ENCODE data around the gene KYAT1.
"Not testable (repeated sequence)": the region's sequence is repeated elsewhere in the genome, so short reads cannot be mapped to it uniquely, and the experiment has no call there.

GRCh38 chr9:128851779-128852600 is 29.8 kb downstream of the KYAT1 start:
- TF ChIP-seq CTCF (conservative IDR thresholded peaks at IDR 0.05) = peak; percentile 83
- not testable (repeated sequence) for TF ChIP-seq ZFX (IDR thresholded peaks at IDR 0.05)

All from C4-2B (cell line).